GM21526 (cell line): ENCODE data around the gene COPG2.
"Not testable (repeated sequence)": the region's sequence is repeated elsewhere in the genome, so short reads cannot be mapped to it uniquely, and the experiment has no call there.

Experiments
- ATAC-seq: cut with Tn5 transposase; IDR thresholded peaks from one replicate; pipeline ENCODE4 v1.9.1; 2021; ENCODE audit warnings: moderate library complexity; ENCODE audit not compliant: unreplicated experiment, low FRiP score

COPG2 gene

DNA sequence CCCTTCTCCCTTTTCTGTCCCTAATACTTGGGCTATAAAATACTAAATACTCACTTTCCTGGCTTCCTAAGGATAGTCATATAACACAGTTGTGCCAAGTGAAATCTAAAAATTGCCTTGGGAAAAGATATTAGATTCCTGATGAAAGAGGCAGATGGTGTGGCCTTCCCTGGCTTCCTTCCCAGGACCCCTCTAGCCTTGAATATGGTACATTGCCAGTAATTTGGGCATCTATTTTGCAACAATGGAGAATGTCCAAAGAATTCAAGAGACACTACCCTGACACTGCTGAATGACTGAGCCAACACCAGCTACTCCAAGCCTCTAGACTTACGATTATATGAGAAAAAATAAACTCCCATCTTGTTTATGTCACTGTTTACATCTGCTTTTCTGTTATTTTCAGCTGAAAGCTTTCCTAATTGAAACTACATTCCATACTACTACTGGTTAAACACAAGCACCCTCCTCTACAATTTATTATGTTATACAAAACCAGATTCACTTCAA is 17.9 kb downstream of the COPG2 start:
- no peak for ATAC-seq

- no peak for ATAC-seq
Measured at GRCh38 chr7:130649004-130649790, 19.4 kb downstream of the COPG2 start.

DNA sequence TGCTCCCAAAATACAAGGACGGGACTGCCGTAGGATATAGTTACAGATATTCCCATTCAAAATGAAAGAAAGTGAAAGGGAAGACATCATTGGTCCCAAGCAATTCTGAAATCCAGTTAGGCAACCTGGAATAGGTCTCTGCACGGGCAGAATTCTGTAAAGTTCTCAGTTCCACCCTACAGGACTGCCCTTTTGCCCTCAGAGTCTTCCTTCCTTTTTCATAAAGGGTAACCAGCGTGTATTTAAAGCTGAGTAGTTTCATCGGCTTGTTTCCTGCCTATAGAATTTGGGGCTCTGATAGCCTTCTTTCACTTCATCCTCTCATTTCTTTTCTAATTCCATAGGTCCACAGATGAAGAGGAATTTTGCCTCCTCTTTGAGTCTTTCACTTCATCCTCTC is 20.0 kb downstream of the COPG2 start:
- no peak for ATAC-seq

DNA sequence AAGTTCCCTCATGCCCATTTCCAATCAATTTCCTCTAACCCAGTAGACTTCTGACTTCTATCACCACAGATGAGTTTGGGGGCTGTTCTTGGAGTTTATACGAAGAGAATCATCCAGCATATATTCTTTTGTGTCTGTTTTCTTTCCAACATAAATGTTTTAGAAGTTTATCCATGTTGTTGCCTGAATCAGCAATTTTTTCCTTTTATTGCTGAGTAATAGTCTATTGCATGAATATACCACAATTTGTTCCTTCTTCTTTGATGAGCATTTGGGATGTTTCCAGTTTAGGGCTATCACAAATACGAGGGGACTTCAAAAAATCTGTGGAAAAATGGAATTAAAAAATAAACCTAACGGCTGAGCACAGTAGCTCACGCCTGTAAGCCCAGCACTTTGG is 26.2 kb downstream of the COPG2 start:
- ATAC-seq, result no peak

GRCh38 chr7:130641497-130641896 is 27.1 kb downstream of the COPG2 start:
- no peak for ATAC-seq

- ATAC-seq, result no peak
Measured at GRCh38 chr7:130641040-130641439, 27.5 kb downstream of the COPG2 start.

GRCh38 chr7:130639388-130639787 is 29.2 kb downstream of the COPG2 start:
- no peak for ATAC-seq

- no peak for ATAC-seq
Measured at GRCh38 chr7:130632111-130632510, 36.4 kb downstream of the COPG2 start.

DNA sequence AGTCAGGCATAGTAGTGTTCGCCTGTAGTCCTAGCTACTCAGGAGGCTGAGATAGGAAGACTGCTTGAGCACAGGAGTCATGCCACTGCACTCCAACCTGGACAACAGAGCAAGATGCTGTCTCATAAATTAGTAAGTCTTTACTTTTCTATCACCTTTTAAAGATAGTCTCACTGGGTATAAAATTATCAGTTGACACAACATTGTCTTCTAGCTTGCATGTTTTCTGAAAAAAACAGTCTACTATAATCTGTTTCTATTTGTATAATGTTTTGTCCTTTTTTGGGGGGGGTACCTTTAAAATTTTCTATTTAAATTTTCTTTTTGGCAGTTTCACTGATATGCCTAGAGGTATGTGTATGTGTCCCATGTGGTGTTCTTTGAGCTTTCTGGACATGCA is 39.6 kb downstream of the COPG2 start:
- ATAC-seq, result no peak

- no peak for ATAC-seq
Measured at GRCh38 chr7:130627775-130628174, 40.8 kb downstream of the COPG2 start.

- no peak for ATAC-seq
Measured at GRCh38 chr7:130622866-130623265, 45.7 kb downstream of the COPG2 start.

DNA sequence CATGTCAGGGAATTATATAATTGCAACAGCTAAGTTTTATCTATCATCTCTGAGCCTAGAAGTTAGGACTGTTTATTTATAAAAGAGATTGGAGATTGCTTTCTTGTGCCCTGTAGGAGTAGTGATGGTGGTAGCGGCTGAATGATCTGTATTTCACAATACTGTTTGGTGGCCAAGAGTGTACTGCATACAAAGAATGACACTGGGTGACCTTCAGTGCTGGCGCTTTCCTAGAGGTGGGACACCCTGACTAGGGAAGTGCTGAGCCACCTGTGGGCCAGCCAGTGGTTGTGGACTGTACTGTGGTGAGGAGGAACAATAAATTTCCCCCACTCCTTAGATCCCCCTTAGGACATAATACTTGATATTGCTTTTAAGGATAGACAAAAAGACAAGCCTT is 53.0 kb downstream of the COPG2 start:
- ATAC-seq, result no peak

DNA sequence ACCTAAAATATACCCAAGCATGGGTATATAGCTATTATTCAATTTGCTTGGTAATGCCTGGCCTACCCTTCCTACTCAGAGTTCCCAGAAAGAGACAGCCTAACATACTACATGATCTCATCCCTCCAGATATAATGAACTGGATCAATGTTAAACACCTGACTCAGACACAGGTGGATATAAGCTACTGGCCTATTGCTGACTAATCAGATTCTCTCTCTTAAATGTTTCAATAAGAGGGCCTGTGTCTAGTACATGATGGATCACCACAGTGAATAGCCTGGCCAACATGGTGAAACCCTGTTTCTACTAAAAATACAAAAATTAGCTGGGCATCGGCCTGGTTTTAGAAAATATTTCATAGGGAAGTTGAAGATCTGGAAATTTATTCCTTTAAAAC is 54.1 kb downstream of the COPG2 start:
- no peak for ATAC-seq

GRCh38 chr7:130611218-130611617 is 57.3 kb downstream of the COPG2 start:
- ATAC-seq, result no peak

DNA sequence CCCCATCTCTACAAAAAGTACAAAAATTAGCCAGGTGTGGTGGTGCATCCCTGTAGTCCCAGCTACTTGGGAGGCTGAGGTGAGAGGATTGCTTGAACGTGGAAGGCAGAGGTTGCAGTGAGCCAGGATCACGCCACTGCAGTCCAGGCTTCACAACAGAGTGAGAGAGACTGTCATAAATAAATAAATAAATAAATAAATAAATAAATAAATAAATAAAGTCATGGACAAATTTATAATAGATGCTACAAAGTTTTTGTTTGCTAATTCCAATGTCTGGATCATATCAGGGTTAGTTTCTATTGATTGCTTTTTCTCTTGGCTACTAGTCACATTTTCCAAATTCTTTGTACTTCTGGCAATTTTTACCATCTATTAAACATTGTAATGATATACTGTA is 61.5 kb downstream of the COPG2 start:
- ATAC-seq, result not testable (repeated sequence)

DNA sequence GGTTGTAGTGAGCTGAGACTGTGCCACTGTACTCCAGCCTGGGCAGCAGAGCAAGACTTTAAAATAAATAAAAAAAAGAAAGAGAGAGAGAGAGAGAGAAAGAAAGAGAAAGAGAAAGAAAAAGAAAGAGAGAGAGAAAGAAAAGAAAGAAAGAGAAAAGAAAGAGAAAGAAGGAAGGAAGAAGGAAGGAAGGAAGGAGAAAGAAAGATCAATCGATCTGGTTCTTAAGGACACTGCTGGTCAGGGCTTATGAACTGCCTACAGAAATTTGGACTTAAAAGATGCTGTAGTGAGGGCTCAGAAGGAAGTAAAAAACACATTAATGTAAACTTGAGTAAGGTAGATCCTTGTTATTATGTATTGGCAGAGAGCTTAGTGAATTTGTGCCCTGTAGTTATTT is 62.4 kb downstream of the COPG2 start:
- no peak for ATAC-seq

DNA sequence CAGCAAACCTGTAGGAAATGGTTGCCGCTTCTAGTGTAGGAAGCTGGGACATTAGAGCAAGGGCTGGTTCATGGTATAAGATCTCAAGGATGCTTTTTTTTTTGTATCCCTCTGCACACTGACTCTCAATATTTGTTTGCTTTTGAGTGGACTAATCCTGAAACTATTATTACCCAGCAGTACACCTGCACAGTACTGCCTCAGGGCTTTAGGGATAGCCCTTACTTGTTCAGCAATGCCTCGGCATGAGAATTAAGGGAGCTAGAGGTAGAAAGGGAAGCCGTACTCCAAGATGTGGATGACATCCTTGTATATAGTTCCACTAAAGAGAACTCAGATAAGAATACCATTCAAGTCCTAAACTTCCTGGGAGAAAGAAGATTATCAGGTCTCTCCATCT is 70.5 kb downstream of the COPG2 start:
- ATAC-seq, result no peak

GRCh38 chr7:130595986-130596385 is 72.6 kb downstream of the COPG2 start:
- ATAC-seq, result no peak

GRCh38 chr7:130593033-130593432 is 75.5 kb downstream of the COPG2 start:
- ATAC-seq, result no peak

DNA sequence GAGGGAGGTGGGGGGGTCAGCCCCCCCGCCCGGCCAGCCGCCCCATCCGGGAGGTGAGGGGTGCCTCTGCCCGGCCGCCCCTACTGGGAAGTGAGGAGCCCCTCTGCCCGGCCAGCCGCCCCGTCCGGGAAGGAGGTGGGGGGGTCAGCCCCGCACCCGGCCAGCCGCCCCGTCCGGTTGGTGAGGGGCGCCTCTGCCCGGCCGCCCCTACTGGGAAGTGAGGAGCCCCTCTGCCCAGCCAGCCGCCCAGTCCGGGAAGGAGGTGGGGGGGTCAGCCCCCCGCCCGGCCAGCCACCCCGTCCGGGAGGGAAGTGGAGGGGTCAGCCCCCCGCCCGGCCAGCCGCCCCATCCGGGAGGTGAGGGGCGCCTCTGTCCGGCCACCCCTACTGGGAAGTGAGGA is 77.1 kb downstream of the COPG2 start:
- ATAC-seq, result not testable (repeated sequence)

- not testable (repeated sequence) for ATAC-seq
Measured at GRCh38 chr7:130585932-130586331, 82.6 kb downstream of the COPG2 start.

- not testable (repeated sequence) for ATAC-seq
Measured at GRCh38 chr7:130575110-130575509, 93.4 kb downstream of the COPG2 start.
